HCT116 (cell line): ENCODE measurements around the gene ERBB2. TPM values are rescaled to one million over a fixed set of nuclear protein-coding genes. Genes with fewer than 3 reads are reported as not detected.

Experiments
- ATAC-seq: fragments of 200-7000 bp; cut with Tn5 transposase; 2 replicates; pipeline ENCODE4 v1.9.1; 2020; ENCODE audit warnings: mild to moderate bottlenecking, moderate library complexity
- BruUV-seq: library from RNA; stranded (reverse); fragments of 400-500 nt; replicated peaks from 2 replicates; lab custom pipeline; 2021; lab: Mats Ljungman, UMichigan
- CTCF ChIA-PET: fragments of 300-600 bp; sonication (Branson Sonifier 250); formaldehyde crosslinking; loops from one replicate; lab custom pipeline; 2021; ENCODE audit warnings: antibody characterized with exemption; lab: Charles Lee
- POLR2A ChIA-PET: fragments of 300-600, 350-600 bp; sonication (Branson Sonifier 250); formaldehyde crosslinking; loops from one replicate; lab custom pipeline; 2021; ENCODE audit warnings: antibody characterized with exemption; lab: Charles Lee
- RAD21 ChIA-PET, 2 experiments: fragments of 300-600 bp; sonication (Branson Sonifier 250); formaldehyde crosslinking; loops; one replicate each; lab custom pipeline; 2023; ENCODE audit warnings: low total read pairs in 2 of 2; ENCODE audit not compliant: uncharacterized antibody in 2 of 2, unreplicated experiment in 2 of 2, low non-redundant PET in 1 of 2; lab: Charles Lee
- DNase-seq: peaks from one replicate; pipeline ENCODE4 v3.0.0-alpha.2; 2010; ENCODE audit warnings: low read depth, low spot score
- H2AFZ ChIP-seq: fragments of 200-600 bp; shearing (Covaris generic), sonication (generic); 2 replicates; pipeline ENCODE4 v1.6.1; 2017; ENCODE audit warnings: low read depth, mixed run types, mixed read lengths, antibody characterized with exemption, low read length; ENCODE audit not compliant: poor library complexity, severe bottlenecking
- H3K27ac ChIP-seq: 2 replicates; pipeline ENCODE4 v1.5.1; 2012; ENCODE audit warnings: low read depth, low read length
- H3K27me3 ChIP-seq: fragments of 200-600 bp; sonication (generic); 2 replicates; pipeline ENCODE4 v1.6.1; 2016; ENCODE audit warnings: mixed run types, low read length, mixed read lengths; ENCODE audit not compliant: insufficient read depth
- H3K36me3 ChIP-seq, 2 experiments: fragments of 200-500 bp in 1 of 2; fragments of 200-600 bp in 1 of 2; sonication (Bioruptor generic) in 1 of 2; sonication (generic) in 1 of 2; 2 replicates each; pipeline versions ENCODE4 v1.5.1 to v1.6.1; 2014 to 2016; ENCODE audit warnings: low read length in 2 of 2, inconsistent platforms in 1 of 2, mixed read lengths in 1 of 2, mixed run types in 1 of 2; ENCODE audit not compliant: insufficient read depth in 2 of 2, control insufficient read depth in 1 of 2
- H3K4me1 ChIP-seq, 2 experiments: fragments of 200-600 bp in 1 of 2; sonication (generic) in 1 of 2; 2 replicates each; pipeline versions ENCODE4 v1.5.1 to v1.6.1; 2012 to 2017; ENCODE audit warnings: low read length in 2 of 2, inconsistent platforms in 1 of 2, mild to moderate bottlenecking in 1 of 2, mixed read lengths in 1 of 2, mixed run types in 1 of 2, moderate library complexity in 1 of 2; ENCODE audit not compliant: insufficient read depth in 2 of 2, control insufficient read depth in 1 of 2
- H3K4me2 ChIP-seq: fragments of 200-600 bp; sonication (generic); 2 replicates; pipeline ENCODE4 v1.6.1; 2017; ENCODE audit warnings: mixed run types, low read length, mixed read lengths
- H3K4me3 ChIP-seq, 2 experiments: fragments of 200-600 bp in 1 of 2; sonication (generic) in 1 of 2; replicated peaks in 1 of 2; 2 replicates each; pipeline ENCODE4 v1.5.1; 2011 to 2016; ENCODE audit warnings: low read length in 2 of 2, control low read depth in 1 of 2, low read depth in 1 of 2, mild to moderate bottlenecking in 1 of 2, mixed read lengths in 1 of 2, mixed run types in 1 of 2
- H3K79me2 ChIP-seq: fragments of 200-600 bp; sonication (generic); 2 replicates; pipeline ENCODE4 v1.6.1; 2017; ENCODE audit warnings: mild to moderate bottlenecking, mixed run types, low read length, moderate library complexity, mixed read lengths; ENCODE audit not compliant: insufficient read depth
- H3K9ac ChIP-seq: fragments of 200-600 bp; sonication (generic); 2 replicates; pipeline ENCODE4 v1.6.1; 2016; ENCODE audit warnings: low read length, mixed read lengths
- H3K9me2 ChIP-seq: fragments of 200-600 bp; sonication (generic), shearing (Covaris generic); 2 replicates; pipeline ENCODE4 v1.6.1; 2017; ENCODE audit warnings: mixed run types, mild to moderate bottlenecking, moderate library complexity; ENCODE audit not compliant: insufficient read depth
- H3K9me3 ChIP-seq, 2 experiments: fragments of 200-500 bp in 1 of 2; fragments of 200-600 bp in 1 of 2; sonication (Bioruptor generic) in 1 of 2; sonication (generic) in 1 of 2; 2 replicates each; pipeline ENCODE4 v1.6.1; 2014 to 2017; ENCODE audit warnings: low read length in 2 of 2, mixed read lengths in 2 of 2, inconsistent platforms in 1 of 2, low read depth in 1 of 2, mild to moderate bottlenecking in 1 of 2, mixed run types in 1 of 2, moderate library complexity in 1 of 2; ENCODE audit not compliant: control insufficient read depth in 1 of 2, insufficient read depth in 1 of 2
- H4K20me1 ChIP-seq: fragments of 200-600 bp; sonication (generic), shearing (Covaris generic); 2 replicates; pipeline ENCODE4 v1.6.1; 2017; ENCODE audit warnings: mixed run types, mild to moderate bottlenecking, moderate library complexity; ENCODE audit not compliant: insufficient read depth
- CBX3 ChIP-seq: IDR thresholded peaks from 2 replicates; pipeline ENCODE4 v1.6.1; 2012; ENCODE audit warnings: low read depth
- EGR1 ChIP-seq: IDR thresholded peaks from 2 replicates; pipeline ENCODE4 v1.6.1; 2012; ENCODE audit warnings: low read depth
- SIN3A ChIP-seq: IDR thresholded peaks from 2 replicates; pipeline ENCODE4 v1.6.1; 2012; ENCODE audit warnings: low read depth
- YY1 ChIP-seq: IDR thresholded peaks from 2 replicates; pipeline ENCODE4 v1.6.1; 2011; ENCODE audit warnings: low read length, low read depth, moderate library complexity, mild to moderate bottlenecking; ENCODE audit not compliant: insufficient replicate concordance; ENCODE audit errors: extremely low read depth
- intact Hi-C: fragments of 100-400 bp; cut with micrococcal nuclease; formaldehyde crosslinking; loops from 2 replicates; pipeline ENCODE4 v1.10.0; 2022
- total RNA-seq: library from RNA; stranded (reverse); gene quantifications from one replicate; pipeline ENCODE4 v1.2.1, GENCODE V29; 2021; ENCODE audit not compliant: unreplicated experiment
- TF ChIP-seq, protein P1 (sequence below): IDR thresholded peaks from 2 replicates; pipeline ENCODE4 v1.6.1; 2011; ENCODE audit warnings: mild to moderate bottlenecking, low read length, moderate library complexity; ENCODE audit not compliant: insufficient replicate concordance; ENCODE audit errors: extremely low read depth

The ERBB2 gene
- total RNA-seq, 1 experiment from 2014 or later = 75.8 TPM

DNA sequence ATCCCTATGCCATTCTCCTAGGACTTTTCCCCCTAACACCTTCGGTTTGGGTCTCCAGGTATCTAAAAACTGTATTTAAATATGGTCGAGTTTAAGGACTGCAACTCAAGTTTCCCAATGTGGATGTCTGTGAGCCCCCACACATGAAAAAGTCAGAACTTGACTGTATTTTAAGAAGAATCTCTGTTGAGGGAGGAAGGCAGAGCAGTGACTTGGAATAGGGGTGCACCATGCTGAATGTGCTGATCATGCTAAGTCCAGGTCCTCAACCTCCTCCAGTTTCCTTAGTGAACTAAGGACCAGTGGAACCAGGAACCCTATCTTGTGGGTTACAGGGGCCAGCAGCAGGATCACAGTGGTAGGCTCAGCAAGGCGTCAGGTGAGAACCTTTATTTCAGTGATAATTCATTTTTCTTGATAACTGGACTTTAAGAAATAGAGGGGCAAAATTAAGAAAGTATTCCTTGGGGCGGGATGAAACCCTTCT lies 57.4 kb downstream of the ERBB2 start (continued):
- TF ChIP-seq, protein P1, sequence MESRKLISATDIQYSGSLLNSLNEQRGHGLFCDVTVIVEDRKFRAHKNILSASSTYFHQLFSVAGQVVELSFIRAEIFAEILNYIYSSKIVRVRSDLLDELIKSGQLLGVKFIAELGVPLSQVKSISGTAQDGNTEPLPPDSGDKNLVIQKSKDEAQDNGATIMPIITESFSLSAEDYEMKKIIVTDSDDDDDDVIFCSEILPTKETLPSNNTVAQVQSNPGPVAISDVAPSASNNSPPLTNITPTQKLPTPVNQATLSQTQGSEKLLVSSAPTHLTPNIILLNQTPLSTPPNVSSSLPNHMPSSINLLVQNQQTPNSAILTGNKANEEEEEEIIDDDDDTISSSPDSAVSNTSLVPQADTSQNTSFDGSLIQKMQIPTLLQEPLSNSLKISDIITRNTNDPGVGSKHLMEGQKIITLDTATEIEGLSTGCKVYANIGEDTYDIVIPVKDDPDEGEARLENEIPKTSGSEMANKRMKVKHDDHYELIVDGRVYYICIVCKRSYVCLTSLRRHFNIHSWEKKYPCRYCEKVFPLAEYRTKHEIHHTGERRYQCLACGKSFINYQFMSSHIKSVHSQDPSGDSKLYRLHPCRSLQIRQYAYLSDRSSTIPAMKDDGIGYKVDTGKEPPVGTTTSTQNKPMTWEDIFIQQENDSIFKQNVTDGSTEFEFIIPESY = no peak
- TF ChIP-seq CBX3 = no peak

DNA sequence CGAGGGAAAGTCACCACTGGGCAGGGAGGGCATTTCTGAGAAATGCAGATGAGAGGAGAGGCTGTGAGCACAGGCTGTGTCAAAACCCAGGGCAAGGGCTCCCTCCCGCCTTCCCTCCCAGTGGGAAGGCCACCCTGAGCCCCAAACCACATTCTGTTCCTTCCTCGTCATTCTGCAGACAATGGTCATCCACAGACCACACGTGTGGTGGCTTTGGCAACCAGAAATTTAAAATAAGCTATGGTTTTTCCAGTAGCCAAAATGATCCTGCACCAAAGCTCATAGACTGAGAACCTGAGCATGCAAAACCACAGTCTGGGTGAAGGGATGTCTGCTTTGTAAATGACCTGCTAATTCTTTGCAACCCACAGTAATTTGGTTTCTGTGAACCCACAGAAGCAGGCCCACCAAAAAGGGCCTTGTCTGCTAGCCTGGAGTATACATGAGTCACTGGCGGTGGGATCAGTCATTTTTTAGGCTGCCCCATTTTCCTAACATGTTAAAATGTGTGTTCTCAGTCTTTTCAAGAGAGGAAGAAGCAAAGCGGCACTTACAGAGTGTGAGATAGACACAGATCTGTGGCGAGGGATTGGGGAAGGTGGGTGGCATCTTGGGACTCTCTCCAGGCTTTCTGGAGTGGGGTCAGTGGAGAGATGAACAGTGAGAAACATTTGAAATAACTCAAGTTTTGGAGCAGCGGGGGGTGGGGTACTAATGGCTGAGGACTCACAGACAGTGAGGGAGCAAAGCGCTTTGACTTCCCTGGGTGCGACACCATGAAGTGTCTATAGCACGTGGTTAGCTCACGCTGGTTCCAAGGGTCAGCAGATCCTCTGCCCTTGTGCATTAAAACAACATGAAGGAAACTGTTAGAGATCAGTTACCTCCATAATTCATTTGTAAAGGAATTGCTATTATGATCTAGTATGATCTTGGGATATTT lies 58.3 kb downstream of the ERBB2 start:
- ChIA-PET RAD21 (no interaction called here), CTCF (interaction anchor here (1.5 kb wide), 1 partner anchor 137 kb away, joined by 3 read pairs; no protein-coding TSS in a partner anchor), POLR2A (no interaction called here)
- H3K9me2 ChIP-seq = no peaks in the 10 kb centered on the region
- H3K4me1 ChIP-seq = peaks cover 5 to 18% of the 10 kb centered on the region in 2 experiments
- H3K79me2 ChIP-seq = no peaks in the 10 kb centered on the region
- no peak overlapping the region for H2AFZ ChIP-seq
- H3K9ac ChIP-seq = no peak overlapping the region
- no TSS peak for BruUV-seq
- DNase-seq = no peak
- intact Hi-C loops = no loop called here
- no peaks in the 10 kb centered on the region for H3K9me3 ChIP-seq
- TF ChIP-seq SIN3A (no peak), EGR1 (no peak), YY1 (no peak)
- TF ChIP-seq, all 23 proteins: peak for 0
- Histone ChIP-seq H3K27me3 (peaks cover 6% of the 10 kb centered on the region; the same call in 1 of the 2 replicates), H3K4me2 (no peak overlapping the region), H4K20me1 (no peaks in the 10 kb centered on the region), H3K36me3 (no peaks in the 10 kb centered on the region), H3K4me3 (no peak overlapping the region), H3K27ac (no peak overlapping the region)
- ATAC-seq = no peak
